Measurements from ENCODE around the gene FGFR2. TPM values are rescaled to one million over a fixed set of nuclear protein-coding genes. Genes with fewer than 3 reads are reported as not detected.

FGFR2 gene
- polyA plus RNA-seq, 1 experiment, result not detected

GRCh38 chr10:121589553-121589952, 8.7 kb downstream of the FGFR2 start:
- no peak overlapping the region for H3K4me3 ChIP-seq (ENCODE audit: low read depth, low read length)
- H3K27me3 ChIP-seq (ENCODE audit: control insufficient read depth, insufficient read depth, low read length), result no peaks in the 10 kb centered on the region
- no peak for DNase-seq (ENCODE audit: low read depth, low spot score)
- TF ChIP-seq CTCF (IDR thresholded peaks at IDR 0.05; ENCODE audit: low read depth, low read length), result no peak
- no peaks in the 10 kb centered on the region; the same call in 1 of the 2 replicates for H3K9me3 ChIP-seq (ENCODE audit: control insufficient read depth, insufficient read depth, low read length)
- ChIA-PET CTCF (no interaction called here), POLR2A (no interaction called here)
- no peak overlapping the region for H3K27ac ChIP-seq (ENCODE audit: low read depth, low read length)

- no peak for TF ChIP-seq CTCF (IDR thresholded peaks at IDR 0.05; ENCODE audit: low read depth, low read length)
- POLR2A ChIA-PET, result no interaction called here
- Histone ChIP-seq H3K27ac (ENCODE audit: low read depth, low read length) (no peak overlapping the region), H3K9me3 (ENCODE audit: control insufficient read depth, insufficient read depth, low read length) (peaks cover 31% of the 10 kb centered on the region), H3K4me3 (ENCODE audit: low read depth, low read length) (no peak overlapping the region), H3K27me3 (ENCODE audit: control insufficient read depth, insufficient read depth, low read length) (no peaks in the 10 kb centered on the region)
- CTCF ChIA-PET, result no interaction called here
- DNase-seq (ENCODE audit: low read depth, low spot score), result no peak
These were observed 14.4 kb downstream of the FGFR2 start for GRCh38 chr10:121583857-121584256.

GRCh38 chr10:121583258-121583657, 15.0 kb downstream of the FGFR2 start:
- DNase-seq (ENCODE audit: low read depth, low spot score), result no peak
- CTCF ChIA-PET, result no interaction called here
- no peak for TF ChIP-seq CTCF (IDR thresholded peaks at IDR 0.05; ENCODE audit: low read depth, low read length)
- POLR2A ChIA-PET, result no interaction called here
- H3K4me3 ChIP-seq (ENCODE audit: low read depth, low read length), result no peak overlapping the region
- H3K9me3 ChIP-seq (ENCODE audit: control insufficient read depth, insufficient read depth, low read length), result peaks cover 36% of the 10 kb centered on the region
- no peaks in the 10 kb centered on the region for H3K27me3 ChIP-seq (ENCODE audit: control insufficient read depth, insufficient read depth, low read length)
- H3K27ac ChIP-seq (ENCODE audit: low read depth, low read length), result no peak overlapping the region

GRCh38 chr10:121580276-121581116, 17.7 kb downstream of the FGFR2 start:
- H3K27ac ChIP-seq (ENCODE audit: low read depth, low read length), result no peak overlapping the region
- no peaks in the 10 kb centered on the region for H3K27me3 ChIP-seq (ENCODE audit: control insufficient read depth, insufficient read depth, low read length)
- ChIA-PET POLR2A (no interaction called here), CTCF (no interaction called here)
- no peak for TF ChIP-seq CTCF (IDR thresholded peaks at IDR 0.05; ENCODE audit: low read depth, low read length)
- no peak overlapping the region for H3K4me3 ChIP-seq (ENCODE audit: low read depth, low read length)
- H3K9me3 ChIP-seq (ENCODE audit: control insufficient read depth, insufficient read depth, low read length), result peaks cover 53% of the 10 kb centered on the region
- no peak for DNase-seq (ENCODE audit: low read depth, low spot score)

GRCh38 chr10:121579656-121580055, 18.6 kb downstream of the FGFR2 start:
- DNase-seq (ENCODE audit: low read depth, low spot score), result no peak
- ChIA-PET CTCF (no interaction called here), POLR2A (no interaction called here)
- Histone ChIP-seq H3K9me3 (ENCODE audit: control insufficient read depth, insufficient read depth, low read length) (peaks cover 58% of the 10 kb centered on the region), H3K27me3 (ENCODE audit: control insufficient read depth, insufficient read depth, low read length) (no peaks in the 10 kb centered on the region), H3K27ac (ENCODE audit: low read depth, low read length) (no peak overlapping the region), H3K4me3 (ENCODE audit: low read depth, low read length) (no peak overlapping the region)
- TF ChIP-seq CTCF (IDR thresholded peaks at IDR 0.05; ENCODE audit: low read depth, low read length), result no peak
